CD14-positive monocyte (primary cell): Measurements from ENCODE around the gene NACAD. TPM values are rescaled to one million over a fixed set of nuclear protein-coding genes. Genes with fewer than 3 reads are reported as not detected.

ENCODE experiments used
- DNase-seq, 3 donors: peaks; one replicate each; pipeline ENCODE4 v3.0.0-alpha.2; 2011 to 2022
- H2AFZ ChIP-seq: 2 replicates; pipeline ENCODE4 v1.6.0; 2012; ENCODE audit warnings: mild to moderate bottlenecking, low read depth, low read length, inconsistent platforms; ENCODE audit not compliant: insufficient read depth, poor library complexity, severe bottlenecking
- H3K27ac ChIP-seq, 2 donors: 1 replicate in 1 of 2; 2 replicates in 1 of 2; pipeline ENCODE4 v1.5.1; 2012 to 2013; ENCODE audit warnings: low read length in 2 of 2, control low read depth in 1 of 2, inconsistent platforms in 1 of 2, low read depth in 1 of 2, mild to moderate bottlenecking in 1 of 2
- H3K27me3 ChIP-seq, 2 donors: one replicate each; pipeline versions ENCODE4 v1.6.0 to v1.6.1; 2011 to 2013; ENCODE audit warnings: low read length in 2 of 2; ENCODE audit not compliant: control insufficient read depth in 2 of 2, insufficient read depth in 2 of 2
- H3K36me3 ChIP-seq, 2 donors: replicated peaks in 1 of 2; 1 replicate in 1 of 2; 2 replicates in 1 of 2; pipeline versions ENCODE4 v1.5.1 to v1.6.1; 2012 to 2013; ENCODE audit warnings: low read length in 2 of 2, control low read depth in 1 of 2, inconsistent platforms in 1 of 2, mild to moderate bottlenecking in 1 of 2; ENCODE audit not compliant: insufficient read depth in 2 of 2, control insufficient read depth in 1 of 2
- H3K4me1 ChIP-seq, 2 donors: 1 replicate in 1 of 2; 2 replicates in 1 of 2; pipeline versions ENCODE4 v1.5.1 to v1.6.1; 2012 to 2013; ENCODE audit warnings: low read length in 2 of 2, control low read depth in 1 of 2, inconsistent platforms in 1 of 2, mild to moderate bottlenecking in 1 of 2, moderate library complexity in 1 of 2; ENCODE audit not compliant: insufficient read depth in 2 of 2, control insufficient read depth in 1 of 2
- H3K4me2 ChIP-seq: replicated peaks from 2 replicates; pipeline ENCODE3; 2012; ENCODE audit warnings: low read length, moderate library complexity, mild to moderate bottlenecking; ENCODE audit not compliant: poor library complexity, severe bottlenecking; ENCODE audit errors: extremely low read depth
- H3K4me3 ChIP-seq, 3 experiments: fragments of 200-600 bp in 1 of 3; sonication (generic) in 1 of 3; replicated peaks in 1 of 3; 1 replicate in 2 of 3; 2 replicates in 1 of 3; pipeline ENCODE4 v1.5.1; 2011 to 2013; ENCODE audit warnings: low read length in 3 of 3, mild to moderate bottlenecking in 3 of 3, control low read depth in 2 of 3, low read depth in 2 of 3, inconsistent platforms in 1 of 3, moderate library complexity in 1 of 3
- H3K79me2 ChIP-seq: 2 replicates; pipeline ENCODE4 v1.6.0; 2012; ENCODE audit warnings: mild to moderate bottlenecking, control low read depth, inconsistent platforms, low read length, moderate library complexity; ENCODE audit not compliant: insufficient read depth
- H3K9ac ChIP-seq: 2 replicates; pipeline ENCODE4 v1.6.0; 2017; ENCODE audit warnings: low read length, mild to moderate bottlenecking; ENCODE audit not compliant: insufficient read depth, poor library complexity, severe bottlenecking
- H3K9me3 ChIP-seq, 2 donors: replicated peaks in 1 of 2; 1 replicate in 1 of 2; 2 replicates in 1 of 2; pipeline versions ENCODE4 v1.5.1 to v1.6.1; 2012 to 2013; ENCODE audit warnings: low read length in 2 of 2, control low read depth in 1 of 2; ENCODE audit not compliant: control insufficient read depth in 1 of 2, insufficient read depth in 1 of 2
- H4K20me1 ChIP-seq: 2 replicates; pipeline ENCODE4 v1.6.0; 2012; ENCODE audit warnings: mild to moderate bottlenecking, low read length, control low read depth, moderate library complexity; ENCODE audit not compliant: insufficient read depth
- H3K27ac Mint-ChIP-seq, 7 donors: one replicate each; pipeline ENCODE4 v1.8.0; 2020; ENCODE audit warnings: mild to moderate bottlenecking in 7 of 7, mixed read lengths in 7 of 7, moderate library complexity in 6 of 7, inconsistent platforms in 2 of 7
- H3K27me3 Mint-ChIP-seq, 3 donors: one replicate each; pipeline ENCODE4 v1.8.0; 2021 to 2022; ENCODE audit warnings: low read depth in 3 of 3, mild to moderate bottlenecking in 3 of 3, mixed read lengths in 3 of 3, moderate library complexity in 3 of 3, inconsistent platforms in 1 of 3
- H3K36me3 Mint-ChIP-seq, 2 donors: one replicate each; pipeline ENCODE4 v1.8.0; 2020; ENCODE audit warnings: mixed read lengths in 2 of 2, inconsistent platforms in 1 of 2, mild to moderate bottlenecking in 1 of 2
- H3K4me1 Mint-ChIP-seq: one replicate; pipeline ENCODE4 v1.8.0; 2020; ENCODE audit warnings: mild to moderate bottlenecking, mixed read lengths
- H3K4me3 Mint-ChIP-seq, 2 donors: one replicate each; pipeline ENCODE4 v1.8.0; 2020; ENCODE audit warnings: mild to moderate bottlenecking in 2 of 2, mixed read lengths in 2 of 2, moderate library complexity in 1 of 2
- H3K9me3 Mint-ChIP-seq, 7 donors: one replicate each; pipeline ENCODE4 v1.8.0; 2020 to 2022; ENCODE audit warnings: mixed read lengths in 7 of 7, mild to moderate bottlenecking in 6 of 7, moderate library complexity in 6 of 7, inconsistent platforms in 2 of 7
- WGBS: methylation state at CpG from one replicate; pipeline ENCODE4 v1.1.5; 2013; ENCODE audit warnings: missing lambda C conversion rate; ENCODE audit not compliant: insufficient coverage; 5-methylcytosine and 5-hydroxymethylcytosine counted together
- intact Hi-C, 2 donors: fragments of 100-400 bp; cut with micrococcal nuclease; formaldehyde crosslinking; loops; one replicate each; pipeline versions ENCODE4 v1.15.0 to v1.15.1; 2023
- polyA plus RNA-seq, 3 donors: library from polyadenylated mRNA; depleted of rRNA in 1 of 3; unstranded in 2 of 3; stranded (reverse) in 1 of 3; fragments of 300-500 nt in 2 of 3; fragments of >200 nt in 1 of 3; fragmentation: Illumina TruSeq in 2 of 3; gene quantifications; 1 replicate in 2 of 3; 2 replicates in 1 of 3; pipeline ENCODE4 v1.2.3, GENCODE V29; 2012 to 2021
- TF ChIP-seq, protein P1 (sequence below): fragments of 200-600 bp; IDR thresholded peaks from one replicate; pipeline ENCODE4 v1.8.0; 2022; ENCODE audit warnings: antibody characterized with exemption, mild to moderate bottlenecking

NACAD gene
- polyA plus RNA-seq, 3 donors: 0.04 TPM; not detected in 2

DNA sequence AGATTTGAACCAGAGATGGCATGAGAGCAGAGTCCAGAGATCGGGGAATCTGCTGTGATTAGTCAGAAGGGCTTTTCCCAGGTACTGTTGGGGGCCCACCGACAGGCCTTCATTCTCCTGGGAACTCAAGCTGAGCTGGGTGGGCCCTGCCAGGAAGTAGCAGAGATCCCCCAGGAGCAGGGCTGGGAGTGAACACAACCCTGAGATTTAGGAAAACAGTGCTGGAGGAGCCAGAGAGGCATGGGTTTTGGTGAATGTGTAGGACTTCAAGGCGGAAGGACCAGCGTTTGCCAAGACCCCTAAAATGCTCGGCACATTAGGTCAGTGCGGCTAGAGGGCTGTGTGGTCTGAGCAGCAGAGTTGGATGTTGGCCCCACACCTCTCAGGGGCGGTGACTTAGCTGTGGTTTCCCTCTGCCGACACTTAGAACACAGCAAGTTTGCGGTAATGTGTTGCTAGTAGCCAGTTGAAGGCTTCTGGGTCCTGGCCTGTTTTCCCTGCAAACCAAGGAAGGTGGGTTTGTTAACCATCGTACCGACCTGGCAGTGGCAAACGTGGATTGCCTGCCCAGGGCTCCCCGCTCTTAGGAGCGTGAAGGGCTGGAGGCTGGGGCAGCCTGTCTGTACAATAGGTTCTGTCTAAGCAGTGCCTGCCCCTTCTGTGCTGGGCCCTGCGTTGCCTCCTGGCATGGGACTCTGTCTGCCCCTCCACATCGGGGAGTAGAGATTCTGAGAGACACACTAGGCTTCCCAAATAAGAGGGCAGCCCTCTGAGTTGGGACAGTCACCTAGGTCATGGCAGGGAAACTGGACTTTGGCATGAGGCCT is 14.0 kb downstream of the NACAD start:
- Mint-ChIP-seq H3K4me1 (peaks cover 13% of the 10 kb centered on the region), H3K27me3 (peaks cover 0 to 2% (median 2%) of the 10 kb centered on the region in 3 donors), H3K27ac (peak overlapping the region in 5 of 7 donors; percentile 40 to 84 (median 70)), H3K4me3 (peak overlapping the region in 1 of 2 donors; percentile 39), H3K36me3 (peaks cover 68 to 79% of the 10 kb centered on the region in 2 donors), H3K9me3 (no peaks in the 10 kb centered on the region)
- DNase-seq: no peak
- Histone ChIP-seq H3K4me3 (no peak overlapping the region), H3K79me2 (no peaks in the 10 kb centered on the region), H3K27me3 (no peaks in the 10 kb centered on the region), H4K20me1 (peaks cover 88% of the 10 kb centered on the region), H3K9ac (no peak overlapping the region), H3K36me3 (peaks cover 71 to 83% of the 10 kb centered on the region in 2 donors), H3K4me2 (no peak overlapping the region), H3K4me1 (peaks cover 9 to 13% of the 10 kb centered on the region in 2 donors), H3K9me3 (no peaks in the 10 kb centered on the region), H3K27ac (peak overlapping the region in 1 of 2 donors; percentile 20), H2AFZ (no peak overlapping the region)
- TF ChIP-seq, protein P1, sequence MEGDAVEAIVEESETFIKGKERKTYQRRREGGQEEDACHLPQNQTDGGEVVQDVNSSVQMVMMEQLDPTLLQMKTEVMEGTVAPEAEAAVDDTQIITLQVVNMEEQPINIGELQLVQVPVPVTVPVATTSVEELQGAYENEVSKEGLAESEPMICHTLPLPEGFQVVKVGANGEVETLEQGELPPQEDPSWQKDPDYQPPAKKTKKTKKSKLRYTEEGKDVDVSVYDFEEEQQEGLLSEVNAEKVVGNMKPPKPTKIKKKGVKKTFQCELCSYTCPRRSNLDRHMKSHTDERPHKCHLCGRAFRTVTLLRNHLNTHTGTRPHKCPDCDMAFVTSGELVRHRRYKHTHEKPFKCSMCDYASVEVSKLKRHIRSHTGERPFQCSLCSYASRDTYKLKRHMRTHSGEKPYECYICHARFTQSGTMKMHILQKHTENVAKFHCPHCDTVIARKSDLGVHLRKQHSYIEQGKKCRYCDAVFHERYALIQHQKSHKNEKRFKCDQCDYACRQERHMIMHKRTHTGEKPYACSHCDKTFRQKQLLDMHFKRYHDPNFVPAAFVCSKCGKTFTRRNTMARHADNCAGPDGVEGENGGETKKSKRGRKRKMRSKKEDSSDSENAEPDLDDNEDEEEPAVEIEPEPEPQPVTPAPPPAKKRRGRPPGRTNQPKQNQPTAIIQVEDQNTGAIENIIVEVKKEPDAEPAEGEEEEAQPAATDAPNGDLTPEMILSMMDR: no peak
- intact Hi-C loops: no loop called here
- WGBS: 90% methylated on average over 15 of the region's 16 CpGs

DNA sequence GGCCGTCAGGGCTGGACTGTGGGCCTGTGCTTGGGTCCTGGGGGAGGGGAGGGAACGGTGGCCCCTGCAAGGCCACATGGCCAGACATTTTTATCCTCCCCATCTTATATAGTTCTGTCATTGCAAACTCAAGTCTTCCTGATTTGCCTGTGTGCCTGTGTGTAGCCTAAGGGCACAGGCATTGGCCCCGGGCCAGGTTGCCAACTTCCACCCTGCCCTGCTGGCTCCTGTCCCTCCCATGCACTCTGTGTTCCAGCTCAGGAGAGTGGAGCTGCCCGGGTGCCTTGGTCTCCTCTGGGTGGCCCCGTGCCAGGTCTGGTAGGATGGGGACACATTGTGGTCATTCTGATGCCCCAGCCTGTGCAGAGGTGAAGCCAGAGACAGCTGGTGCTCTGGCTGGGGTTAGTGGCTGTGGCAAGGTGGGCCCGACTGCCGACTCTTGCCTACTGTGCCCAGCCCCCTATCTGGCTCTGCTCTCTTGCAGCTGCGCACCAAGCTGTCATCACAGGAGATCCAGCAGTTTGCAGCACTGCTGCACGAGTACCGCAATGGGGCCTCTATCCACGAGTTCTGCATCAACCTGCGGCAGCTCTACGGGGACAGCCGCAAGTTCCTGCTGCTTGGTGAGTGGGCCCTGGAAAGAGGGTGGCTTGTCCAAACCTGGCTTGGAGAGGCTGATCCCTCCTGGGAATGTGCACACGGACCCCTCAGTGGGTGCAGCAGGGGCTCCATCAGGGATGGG is 14.8 kb downstream of the NACAD start:
- peaks cover 76 to 91% of the 10 kb centered on the region in 2 donors for H3K36me3 ChIP-seq
- peaks cover 76 to 87% of the 10 kb centered on the region in 2 donors for H3K36me3 Mint-ChIP-seq
- no peak overlapping the region for H3K4me3 ChIP-seq
- H3K9me3 ChIP-seq: no peaks in the 10 kb centered on the region
- peaks cover 95% of the 10 kb centered on the region for H4K20me1 ChIP-seq
- H3K27me3 ChIP-seq: no peaks in the 10 kb centered on the region
- 98% methylated on average over 13 of the region's 15 CpGs for WGBS
- H3K4me1 ChIP-seq: peaks cover 9 to 13% of the 10 kb centered on the region in 2 donors
- TF ChIP-seq, protein P1: no peak
- intact Hi-C loops: no loop called here
- H3K4me1 Mint-ChIP-seq: peaks cover 13% of the 10 kb centered on the region
- H3K4me2 ChIP-seq: no peak overlapping the region
- H3K4me3 Mint-ChIP-seq: no peak overlapping the region
- no peak overlapping the region for H3K9ac ChIP-seq
- H2AFZ ChIP-seq: no peak overlapping the region
- no peaks in the 10 kb centered on the region for H3K9me3 Mint-ChIP-seq
- peak overlapping the region in 1 of 2 donors; percentile 42 for H3K27ac ChIP-seq
- H3K79me2 ChIP-seq: no peaks in the 10 kb centered on the region
- DNase-seq: no peak
- peaks cover 0 to 4% (median 2%) of the 10 kb centered on the region in 3 donors for H3K27me3 Mint-ChIP-seq
- peak overlapping the region in 3 of 7 donors; percentile 50 to 94 (median 59) for H3K27ac Mint-ChIP-seq
